HepG2 (cell line): Measurements from ENCODE around the gene LIPC. TPM values are rescaled to one million over a fixed set of nuclear protein-coding genes. Genes with fewer than 3 reads are reported as not detected.

ENCODE experiments used
- ARID3A ChIP-seq: IDR thresholded peaks from 2 replicates; pipeline ENCODE4 v1.6.1; 2012; ENCODE audit warnings: low read depth, low read length, improper control_type of control experiment
- HNF1A ChIP-seq, 2 experiments: sonication (generic) in 1 of 2; formaldehyde crosslinking in 1 of 2; IDR thresholded peaks; 2 replicates each; pipeline versions ENCODE4 v1.4.0 to v1.6.1; 2016 to 2020; ENCODE audit warnings: borderline replicate concordance in 1 of 2, low read depth in 1 of 2, mild to moderate bottlenecking in 1 of 2, missing genetic modification reagents in 1 of 2
- HNF4A ChIP-seq: sonication (generic); formaldehyde crosslinking; IDR thresholded peaks from 2 replicates; pipeline ENCODE4 v1.4.0; 2020; ENCODE audit warnings: missing genetic modification reagents
- JDP2 ChIP-seq: sonication (generic); formaldehyde crosslinking; IDR thresholded peaks from 2 replicates; pipeline ENCODE4 v1.8.1; 2022; ENCODE audit warnings: missing genetic modification reagents, borderline replicate concordance
- MAFK ChIP-seq, 2 experiments: IDR thresholded peaks in 1 of 2; conservative IDR thresholded peaks in 1 of 2; 2 replicates each; pipeline ENCODE4 v1.6.1; 2011; ENCODE audit warnings: improper control_type of control experiment in 2 of 2, low read length in 2 of 2
- NCOA2 ChIP-seq: sonication (generic); formaldehyde crosslinking; IDR thresholded peaks from 2 replicates; pipeline ENCODE4 v1.8.0; 2022; ENCODE audit warnings: inconsistent platforms
- NFYB ChIP-seq: sonication (generic); formaldehyde crosslinking; IDR thresholded peaks from 2 replicates; pipeline ENCODE4 v1.4.0; 2020; ENCODE audit warnings: missing genetic modification reagents
- RORA ChIP-seq: sonication (generic); formaldehyde crosslinking; IDR thresholded peaks from 2 replicates; pipeline ENCODE4 v1.5.0; 2020; ENCODE audit warnings: mild to moderate bottlenecking, missing genetic modification reagents, moderate library complexity
- SALL1 ChIP-seq: sonication (generic); formaldehyde crosslinking; IDR thresholded peaks from 2 replicates; pipeline ENCODE4 v1.8.0; 2022; ENCODE audit warnings: mild to moderate bottlenecking, missing genetic modification reagents
- SOX5 ChIP-seq: IDR thresholded peaks from 2 replicates; pipeline ENCODE4 v1.6.1; 2016; ENCODE audit warnings: borderline replicate concordance
- TFAP4 ChIP-seq: sonication (generic); IDR thresholded peaks from 2 replicates; pipeline ENCODE4 v1.6.1; 2016; ENCODE audit warnings: low read depth, borderline replicate concordance
- ZMYM2 ChIP-seq: sonication (generic); formaldehyde crosslinking; IDR thresholded peaks from 2 replicates; pipeline ENCODE4 v1.8.0; 2022; ENCODE audit warnings: mild to moderate bottlenecking, missing genetic modification reagents
- ZMYM4 ChIP-seq: sonication (generic); formaldehyde crosslinking; IDR thresholded peaks from 2 replicates; pipeline ENCODE4 v1.8.1; 2023; ENCODE audit warnings: mild to moderate bottlenecking, missing genetic modification reagents
- ZNF614 ChIP-seq: IDR thresholded peaks from 2 replicates; pipeline ENCODE4 v1.6.1; 2018; ENCODE audit warnings: missing biosample characterization, missing genetic modification reagents, inconsistent platforms, borderline replicate concordance
- ZNF792 ChIP-seq: IDR thresholded peaks from 2 replicates; pipeline ENCODE4 v1.6.1; 2016
- ZNF839 ChIP-seq: sonication (generic); formaldehyde crosslinking; IDR thresholded peaks from 2 replicates; pipeline ENCODE4 v1.4.0; 2020; ENCODE audit warnings: missing genetic modification reagents, mild to moderate bottlenecking, borderline replicate concordance
- ZSCAN5A ChIP-seq: sonication (generic); formaldehyde crosslinking; IDR thresholded peaks from 2 replicates; pipeline ENCODE4 v1.8.0; 2022; ENCODE audit warnings: mild to moderate bottlenecking, missing genetic modification reagents, borderline replicate concordance
- polyA plus RNA-seq, 8 experiments: library from polyadenylated mRNA; depleted of rRNA in 3 of 8; stranded (reverse) in 7 of 8; unstranded in 1 of 8; fragments of >200 nt; fragmentation: Illumina TruSeq in 4 of 8; extraction: Trizol in 4 of 8; gene quantifications; 2 replicates each; pipeline versions ENCODE4 v1.2.1 to v1.2.3, GENCODE V29; 2011 to 2016; ENCODE audit warnings: low read depth in 4 of 8, missing spikeins in 1 of 8, mixed read lengths in 1 of 8; ENCODE audit not compliant: insufficient read depth in 1 of 8
- total RNA-seq, 5 experiments: library from RNA; depleted of rRNA; stranded (reverse); fragments of >200 nt; fragmentation: Illumina TruSeq; extraction: Trizol; gene quantifications; 2 replicates each; pipeline ENCODE4 v1.2.3, GENCODE V29; 2016; ENCODE audit warnings: low read depth in 1 of 5

Gene LIPC
- total and polyA plus RNA-seq, 2 of the 13 experiments (the other 11 are each of a cell fraction or from before 2014, with no cell fraction given): 26.0 to 38.0 TPM

GRCh38 chr15:58546635-58547627, 115.1 kb downstream of the LIPC start (continued):
- 0 out of 2 replicates have a peak, but pooled peaks have one; percentile 16 for TF ChIP-seq ZMYM4 (CRISPR knock-in tag)
- TF ChIP-seq MAFK (conservative IDR thresholded peaks at IDR 0.05 in 1 of 2, IDR thresholded peaks at IDR 0.05 in 1 of 2; ENCODE audit: low read length in 2 of 2): 0 out of 4 replicates have a peak, but pooled peaks of 1 of the 2 experiments have one; percentile 36
- TF ChIP-seq ZSCAN5A (CRISPR knock-in tag): peak; percentile 55; the same call in 1 of the 2 replicates
- TF ChIP-seq NCOA2 (CRISPR knock-in tag): peak; percentile 43; the same call in 1 of the 2 replicates
- TF ChIP-seq TFAP4: peak; percentile 71; the same call in 1 of the 2 replicates
- TF ChIP-seq ZMYM2 (CRISPR knock-in tag): 0 out of 2 replicates have a peak, but pooled peaks have one; percentile 21
- TF ChIP-seq ZNF792: peak; percentile 46; the same call in 1 of the 2 replicates
- peak; percentile 51; the same call in 1 of the 2 replicates for TF ChIP-seq HNF1A (IDR thresholded peaks at IDR 0.05; ENCODE audit: low read depth)
- peak; percentile 51; the same call in 1 of the 2 replicates for TF ChIP-seq HNF1A (CRISPR knock-in tag; IDR thresholded peaks at IDR 0.05; ENCODE audit: borderline replicate concordance)
- 0 out of 2 replicates have a peak, but pooled peaks have one; percentile 4 for TF ChIP-seq HNF4A (CRISPR knock-in tag)
- peak; percentile 61; the same call in 1 of the 2 replicates for TF ChIP-seq SOX5 (CRISPR knock-in tag)
- TF ChIP-seq ARID3A: no peak
- TF ChIP-seq RORA (CRISPR knock-in tag): no peak
- TF ChIP-seq ZNF614 (CRISPR knock-in tag): 0 out of 2 replicates have a peak, but pooled peaks have one; percentile 12
- peak; percentile 25; the same call in 1 of the 2 replicates for TF ChIP-seq SALL1
- TF ChIP-seq NFYB: peak; percentile 74
- TF ChIP-seq JDP2 (CRISPR knock-in tag): no peak
- TF ChIP-seq ZNF839 (CRISPR knock-in tag): no peak
